SK-N-MC (cell line): ENCODE data around the gene ACSM5.
"Not testable (repeated sequence)": the region's sequence is repeated elsewhere in the genome, so short reads cannot be mapped to it uniquely, and the experiment has no call there.

Source experiments
- EZH2 ChIP-seq: fragments of 200-600 bp; sonication (generic); IDR thresholded peaks from one replicate; pipeline ENCODE4 v1.6.1; 2017; ENCODE audit warnings: antibody characterized with exemption
- POLR2AphosphoS5 ChIP-seq: IDR thresholded peaks from 2 replicates; pipeline ENCODE4 v1.6.1; 2012; ENCODE audit warnings: mild to moderate bottlenecking, low read depth, low read length, borderline replicate concordance

DNA sequence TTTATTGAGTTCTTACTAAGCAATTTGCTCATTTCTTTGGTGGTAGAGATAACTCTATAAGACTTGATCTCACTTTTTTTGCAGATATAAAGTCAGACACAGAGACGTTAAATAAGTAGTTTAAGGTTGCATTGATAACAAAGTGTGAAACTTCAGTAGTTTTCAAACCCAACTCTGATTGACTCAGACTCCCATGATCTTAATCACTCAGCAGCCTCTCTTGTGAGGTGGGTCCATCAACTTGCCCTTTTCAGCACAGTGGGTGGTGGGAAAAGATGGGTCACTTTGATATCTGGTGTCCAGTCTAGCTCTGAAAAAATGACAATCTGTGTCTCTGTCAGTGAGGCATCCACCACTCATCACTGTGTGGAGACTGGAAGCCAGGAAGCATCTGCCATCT, 61.4 kb downstream of the ACSM5 start:
- TF ChIP-seq EZH2, POLR2AphosphoS5: not testable (repeated sequence)
